Tibial nerve (tissue), 4 donors: ENCODE measurements around the gene SNX24. TPM values are rescaled to one million over a fixed set of nuclear protein-coding genes. Genes with fewer than 3 reads are reported as not detected.

Experiments used
- DNase-seq, 2 donors: peaks; one replicate each; pipeline ENCODE4 v3.0.0-alpha.2; 2019; ENCODE audit warnings: low spot score in 2 of 2
- H3K27ac ChIP-seq, 4 donors: fragments of 200-600 bp; sonication (generic) in 3 of 4; one replicate each; pipeline ENCODE4 v1.5.1; 2017 to 2019; ENCODE audit warnings: mild to moderate bottlenecking in 1 of 4
- H3K27me3 ChIP-seq, 2 donors: fragments of 200-600 bp; sonication (generic) in 1 of 2; one replicate each; pipeline versions ENCODE4 v1.5.1 to v1.6.0; 2017 to 2019
- H3K36me3 ChIP-seq, 3 donors: fragments of 200-600 bp; sonication (generic); one replicate each; pipeline ENCODE4 v1.5.1; 2018 to 2019
- H3K4me1 ChIP-seq, 4 donors: fragments of 200-600 bp; sonication (generic) in 3 of 4; one replicate each; pipeline ENCODE4 v1.5.1; 2017 to 2019
- H3K4me3 ChIP-seq, 4 donors: fragments of 200-600 bp; sonication (generic) in 3 of 4; one replicate each; pipeline ENCODE4 v1.5.1; 2017 to 2019; ENCODE audit warnings: mild to moderate bottlenecking in 1 of 4, moderate library complexity in 1 of 4
- H3K9me3 ChIP-seq, 4 donors: fragments of 200-600 bp; sonication (generic) in 3 of 4; one replicate each; pipeline ENCODE4 v1.5.1; 2017 to 2019
- CTCF ChIP-seq, 5 experiments: fragments of 200-600 bp in 3 of 5; fragments of 450-650 bp in 2 of 5; sonication (generic) in 3 of 5; IDR thresholded peaks; one replicate each; pipeline ENCODE4 v1.5.1; 2016 to 2019; ENCODE audit warnings: antibody characterized with exemption in 5 of 5, mild to moderate bottlenecking in 3 of 5, moderate library complexity in 2 of 5
- EP300 ChIP-seq, 2 donors: sonication (generic); formaldehyde crosslinking; IDR thresholded peaks; one replicate each; pipeline ENCODE4 v1.6.1; 2017; ENCODE audit warnings: antibody characterized with exemption in 2 of 2, mild to moderate bottlenecking in 1 of 2
- POLR2A ChIP-seq, 2 donors: fragments of 450-650 bp; IDR thresholded peaks; one replicate each; pipeline ENCODE4 v1.6.1; 2017; ENCODE audit warnings: antibody characterized with exemption in 2 of 2, mild to moderate bottlenecking in 2 of 2, moderate library complexity in 2 of 2
- WGBS, 2 donors: methylation state at CpG; one replicate each; pipeline ENCODE4 v1.1.5; 2018; 5-methylcytosine and 5-hydroxymethylcytosine counted together
- small RNA-seq: library from RNA; depleted of rRNA; stranded (forward); fragments of <200 nt; gene quantifications from one replicate; pipeline ENCODE3, GENCODE V24; 2016
- total RNA-seq, 4 donors: library from RNA; depleted of rRNA; stranded (reverse); fragments of >200 nt; gene quantifications; one replicate each; pipeline ENCODE4 v1.1.0, GENCODE V29; 2016

The SNX24 gene
- total RNA-seq, 4 donors from 2014 or later = 32.0 to 69.5 (median 51.1) TPM

- DNase-seq = no peak
Observed at GRCh38 chr5:123051206-123051605, 205.8 kb downstream of the SNX24 start.

More at GRCh38 chr5:123051206-123051605, 205.8 kb downstream of the SNX24 start:
- WGBS, 2 donors = 96% methylated on average over 2 of the region's 2 CpGs
- no peaks in the 10 kb centered on the region for H3K27me3 ChIP-seq
- TF ChIP-seq POLR2A (IDR thresholded peaks at IDR 0.05) (no peak), EP300 (IDR thresholded peaks at IDR 0.05) (no peak), CTCF (IDR thresholded peaks at IDR 0.05) (no peak)
- no peaks in the 10 kb centered on the region for H3K4me1 ChIP-seq
- peaks cover 0 to 14% (median 0%) of the 10 kb centered on the region in 3 donors for H3K36me3 ChIP-seq
- H3K4me3 ChIP-seq = no peak overlapping the region
- peaks cover 0 to 11% (median 0%) of the 10 kb centered on the region in 4 donors for H3K9me3 ChIP-seq
- H3K27ac ChIP-seq = no peak overlapping the region

Small RNA genes within 50 kb of the gene (small RNA-seq; reads per million reads assigned to genes)
- not detected for gene RN7SL689P

Other genes with a start within 250 kb of the SNX24 start
- 10 to 100 TPM; 64.5 to 88.2 (median 70.2) TPM for gene SNX2, start 70.5 kb upstream of the SNX24 start, total RNA-seq
- 10 to 100 TPM; 14.1 to 36.7 (median 24.3) TPM for gene PPIC, start 191.1 kb downstream of the SNX24 start, total RNA-seq
- 1 to 10 TPM in 2 of 4 donors, under 1 TPM in 2; 0.90 to 1.1 (median 1.0) TPM for gene PRDM6, start 243.6 kb downstream of the SNX24 start, total RNA-seq